GM23338 (cell line): Measurements from ENCODE around the gene OTUB2. TPM values are rescaled to one million over a fixed set of nuclear protein-coding genes. Genes with fewer than 3 reads are reported as not detected.

ENCODE experiments used
- ATAC-seq: fragments of 200-7000 bp; cut with Tn5 transposase; 3 replicates; pipeline ENCODE4 v1.9.1; 2020
- DNase-seq: peaks from one replicate; pipeline ENCODE4 v3.0.0-alpha.2; 2015; ENCODE audit warnings: low spot score
- H2AFZ ChIP-seq: fragments of 200-600 bp; sonication (generic); 2 replicates; pipeline ENCODE4 v1.8.0; 2016; ENCODE audit warnings: antibody characterized with exemption, mild to moderate bottlenecking, moderate library complexity
- H3F3A ChIP-seq: fragments of 200-600 bp; sonication (generic); replicated peaks from 2 replicates; pipeline ENCODE4 v1.8.0; 2017; ENCODE audit warnings: antibody characterized with exemption, mixed run types, low read depth
- H3K27ac ChIP-seq: fragments of 200-600 bp; sonication (generic); 2 replicates; pipeline ENCODE4 v1.6.1; 2016; ENCODE audit warnings: low read depth
- H3K27me3 ChIP-seq: fragments of 200-600 bp; sonication (generic); 2 replicates; pipeline ENCODE4 v1.8.0; 2016; ENCODE audit warnings: mild to moderate bottlenecking, mixed run types, moderate library complexity; ENCODE audit not compliant: insufficient read depth
- H3K36me3 ChIP-seq: fragments of 200-600 bp; sonication (generic); 2 replicates; pipeline ENCODE4 v1.8.0; 2016; ENCODE audit warnings: mild to moderate bottlenecking; ENCODE audit not compliant: insufficient read depth
- H3K4me1 ChIP-seq: fragments of 200-600 bp; sonication (generic); 2 replicates; pipeline ENCODE4 v1.8.0; 2016; ENCODE audit warnings: mild to moderate bottlenecking, moderate library complexity; ENCODE audit not compliant: insufficient read depth
- H3K4me2 ChIP-seq: fragments of 200-600 bp; sonication (generic); 2 replicates; pipeline ENCODE4 v1.7.1; 2017; ENCODE audit warnings: mixed run types
- H3K4me3 ChIP-seq: fragments of 200-600 bp; sonication (generic); 2 replicates; pipeline ENCODE4 v1.6.1; 2016; ENCODE audit warnings: mixed run types
- H3K79me2 ChIP-seq: fragments of 200-600 bp; sonication (generic); replicated peaks from 2 replicates; pipeline ENCODE4 v1.8.0; 2017; ENCODE audit warnings: mild to moderate bottlenecking; ENCODE audit not compliant: insufficient read depth
- H3K9me2 ChIP-seq: fragments of 200-600 bp; sonication (generic); 2 replicates; pipeline ENCODE4 v1.8.0; 2017; ENCODE audit not compliant: insufficient read depth
- H4K20me1 ChIP-seq: fragments of 200-600 bp; sonication (generic); replicated peaks from 2 replicates; pipeline ENCODE4 v1.8.0; 2017; ENCODE audit warnings: mild to moderate bottlenecking; ENCODE audit not compliant: insufficient read depth
- H3K27ac Mint-ChIP-seq: 2 replicates; pipeline ENCODE4 v1.8.0; 2020; ENCODE audit warnings: inconsistent platforms, mild to moderate bottlenecking, moderate library complexity, mixed read lengths
- H3K27me3 Mint-ChIP-seq: 3 replicates; pipeline ENCODE4 v1.8.0; 2022; ENCODE audit warnings: low read depth, mild to moderate bottlenecking, moderate library complexity, mixed read lengths, inconsistent platforms; ENCODE audit not compliant: insufficient read depth, poor library complexity
- H3K36me3 Mint-ChIP-seq: 3 replicates; pipeline ENCODE4 v1.8.0; 2021; ENCODE audit warnings: low read depth, mild to moderate bottlenecking, inconsistent platforms, moderate library complexity, mixed read lengths
- H3K4me1 Mint-ChIP-seq: 3 replicates; pipeline ENCODE4 v1.8.0; 2020; ENCODE audit warnings: mild to moderate bottlenecking, inconsistent platforms, mixed read lengths
- H3K4me3 Mint-ChIP-seq: 3 replicates; pipeline ENCODE4 v1.8.0; 2021; ENCODE audit warnings: moderate library complexity, mild to moderate bottlenecking, inconsistent platforms, mixed read lengths
- H3K9me3 Mint-ChIP-seq: 3 replicates; pipeline ENCODE4 v1.8.0; 2020; ENCODE audit warnings: moderate library complexity, mild to moderate bottlenecking, inconsistent platforms, mixed read lengths
- EZH2 ChIP-seq: fragments of 200-600 bp; sonication (generic); IDR thresholded peaks from one replicate; pipeline ENCODE4 v1.8.0; 2017; ENCODE audit warnings: antibody characterized with exemption, mild to moderate bottlenecking, low read depth; ENCODE audit not compliant: unreplicated experiment
- EZH2phosphoT487 ChIP-seq: fragments of 200-600 bp; sonication (generic); IDR thresholded peaks from one replicate; pipeline ENCODE4 v1.8.1; 2018; ENCODE audit warnings: antibody characterized with exemption; ENCODE audit not compliant: unreplicated experiment
- POLR2AphosphoS5 ChIP-seq: IDR thresholded peaks from 2 replicates; pipeline ENCODE4 v1.6.1; 2016; ENCODE audit warnings: antibody characterized with exemption, low read depth
- STAT1 ChIP-seq: IDR thresholded peaks from one replicate; pipeline ENCODE4 v1.6.1; 2016; ENCODE audit warnings: antibody characterized with exemption; ENCODE audit not compliant: unreplicated experiment
- ZNF114 ChIP-seq: fragments of 250-450 bp; sonication (Bioruptor Pico); IDR thresholded peaks from 2 replicates; pipeline ENCODE4 v1.5.0; 2020; ENCODE audit warnings: mild to moderate bottlenecking, moderate library complexity
- ZNF331 ChIP-seq: fragments of 250-450 bp; sonication (Bioruptor Pico); IDR thresholded peaks from 2 replicates; pipeline ENCODE4 v1.5.0; 2020; ENCODE audit warnings: low read depth, mild to moderate bottlenecking, moderate library complexity
- ZNF462 ChIP-seq: fragments of 250-450 bp; sonication (Bioruptor Pico); IDR thresholded peaks from 2 replicates; pipeline ENCODE4 v1.5.0; 2020; ENCODE audit warnings: mild to moderate bottlenecking, moderate library complexity
- polyA plus RNA-seq: library from polyadenylated mRNA; unstranded; fragments of >200 nt; fragmentation: Nextera tagmentation; extraction: Ambion mirVana; gene quantifications from 2 replicates; pipeline ENCODE4 v1.2.1, GENCODE V29; 2016
- total RNA-seq: library from RNA; depleted of rRNA; stranded (reverse); fragments of >200 nt; shearing (Covaris generic); gene quantifications from 2 replicates; pipeline ENCODE4 v1.2.3, GENCODE V29; 2014
- TF ChIP-seq, protein P1 (sequence below), 2 experiments: fragments of 200-600 bp in 1 of 2; sonication (generic) in 1 of 2; conservative IDR thresholded peaks; 2 replicates each; pipeline versions ENCODE4 v1.5.1 to v1.6.1; 2016 to 2017; ENCODE audit warnings: antibody characterized with exemption in 2 of 2, low read depth in 2 of 2, mild to moderate bottlenecking in 2 of 2, moderate library complexity in 1 of 2
- TF ChIP-seq, protein P2 (sequence below): IDR thresholded peaks from 2 replicates; pipeline ENCODE4 v1.6.1; 2016; ENCODE audit warnings: antibody characterized with exemption

OTUB2 gene
- total and polyA plus RNA-seq, 2 experiments from 2014 or later: 2.1 to 4.1 TPM

DNA sequence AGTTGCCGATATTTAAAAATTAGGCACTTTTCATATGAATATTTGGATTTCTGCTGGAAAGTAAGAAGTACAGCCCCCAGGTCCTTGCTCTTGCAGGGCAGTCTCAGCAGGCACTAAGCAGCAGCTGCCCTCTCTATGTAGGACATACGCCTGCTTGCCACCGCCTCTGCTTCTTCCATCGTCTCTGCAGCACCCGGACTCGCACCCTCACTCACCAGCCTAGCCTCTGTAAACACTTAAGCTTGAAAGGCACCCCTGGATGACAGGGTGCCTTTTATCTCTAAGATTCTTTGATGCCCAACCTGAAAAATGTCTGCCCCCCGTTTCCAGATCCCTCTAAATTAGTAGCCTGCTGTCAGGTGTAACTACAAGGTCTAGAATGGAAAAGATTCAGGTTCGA, 19.0 kb downstream of the OTUB2 start:
- no peak overlapping the region for H3K27ac ChIP-seq
- H3K4me1 ChIP-seq: no peaks in the 10 kb centered on the region
- H3K27ac Mint-ChIP-seq: no peak overlapping the region
- H3K27me3 Mint-ChIP-seq: peaks cover 14% of the 10 kb centered on the region
- no peaks in the 10 kb centered on the region for H3F3A ChIP-seq
- no peak overlapping the region for H3K4me3 Mint-ChIP-seq
- H3K79me2 ChIP-seq: no peaks in the 10 kb centered on the region
- no peak overlapping the region for H3K4me2 ChIP-seq
- H3K4me1 Mint-ChIP-seq: peaks cover 5% of the 10 kb centered on the region; the same call in 1 of the 3 replicates
- 0 out of 2 replicates have a peak, but pooled peaks cover 6% of the 10 kb centered on the region for H3K36me3 ChIP-seq
- no peaks in the 10 kb centered on the region for H3K9me2 ChIP-seq
- no peaks in the 10 kb centered on the region for H3K9me3 Mint-ChIP-seq
- no peaks in the 10 kb centered on the region; the same call in 1 of the 2 replicates for H4K20me1 ChIP-seq
- DNase-seq (no peak), ATAC-seq (no peak)
- H3K27me3 ChIP-seq: no peaks in the 10 kb centered on the region
- H3K36me3 Mint-ChIP-seq: peaks cover 38% of the 10 kb centered on the region
- H3K4me3 ChIP-seq: no peak overlapping the region
- TF ChIP-seq POLR2AphosphoS5: no peak
- TF ChIP-seq, protein P1, sequence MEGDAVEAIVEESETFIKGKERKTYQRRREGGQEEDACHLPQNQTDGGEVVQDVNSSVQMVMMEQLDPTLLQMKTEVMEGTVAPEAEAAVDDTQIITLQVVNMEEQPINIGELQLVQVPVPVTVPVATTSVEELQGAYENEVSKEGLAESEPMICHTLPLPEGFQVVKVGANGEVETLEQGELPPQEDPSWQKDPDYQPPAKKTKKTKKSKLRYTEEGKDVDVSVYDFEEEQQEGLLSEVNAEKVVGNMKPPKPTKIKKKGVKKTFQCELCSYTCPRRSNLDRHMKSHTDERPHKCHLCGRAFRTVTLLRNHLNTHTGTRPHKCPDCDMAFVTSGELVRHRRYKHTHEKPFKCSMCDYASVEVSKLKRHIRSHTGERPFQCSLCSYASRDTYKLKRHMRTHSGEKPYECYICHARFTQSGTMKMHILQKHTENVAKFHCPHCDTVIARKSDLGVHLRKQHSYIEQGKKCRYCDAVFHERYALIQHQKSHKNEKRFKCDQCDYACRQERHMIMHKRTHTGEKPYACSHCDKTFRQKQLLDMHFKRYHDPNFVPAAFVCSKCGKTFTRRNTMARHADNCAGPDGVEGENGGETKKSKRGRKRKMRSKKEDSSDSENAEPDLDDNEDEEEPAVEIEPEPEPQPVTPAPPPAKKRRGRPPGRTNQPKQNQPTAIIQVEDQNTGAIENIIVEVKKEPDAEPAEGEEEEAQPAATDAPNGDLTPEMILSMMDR (conservative IDR thresholded peaks at IDR 0.05; ENCODE audit: low read depth in 2 of 2): no peak
- TF ChIP-seq EZH2: no peak
- TF ChIP-seq EZH2phosphoT487: no peak
- no peak for TF ChIP-seq ZNF114
- no peak for TF ChIP-seq ZNF462 (CRISPR knock-in tag)
- no peak for TF ChIP-seq ZNF331 (CRISPR knock-in tag)
- TF ChIP-seq, protein P2, sequence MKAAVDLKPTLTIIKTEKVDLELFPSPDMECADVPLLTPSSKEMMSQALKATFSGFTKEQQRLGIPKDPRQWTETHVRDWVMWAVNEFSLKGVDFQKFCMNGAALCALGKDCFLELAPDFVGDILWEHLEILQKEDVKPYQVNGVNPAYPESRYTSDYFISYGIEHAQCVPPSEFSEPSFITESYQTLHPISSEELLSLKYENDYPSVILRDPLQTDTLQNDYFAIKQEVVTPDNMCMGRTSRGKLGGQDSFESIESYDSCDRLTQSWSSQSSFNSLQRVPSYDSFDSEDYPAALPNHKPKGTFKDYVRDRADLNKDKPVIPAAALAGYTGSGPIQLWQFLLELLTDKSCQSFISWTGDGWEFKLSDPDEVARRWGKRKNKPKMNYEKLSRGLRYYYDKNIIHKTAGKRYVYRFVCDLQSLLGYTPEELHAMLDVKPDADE: no peak
- TF ChIP-seq STAT1: no peak
- no peak overlapping the region for H2AFZ ChIP-seq
